Natural killer cell (primary cell): ENCODE data around the gene ZFHX3. TPM values are rescaled to one million over a fixed set of nuclear protein-coding genes. Genes with fewer than 3 reads are reported as not detected.

ENCODE experiments used
- ATAC-seq, 3 donors: fragments of 150-1000 bp in 2 of 3; fragments of 200-7000 bp in 1 of 3; cut with Tn5 transposase; 1 replicate in 1 of 3; 2 replicates in 2 of 3; pipeline ENCODE4 v1.10.0; 2021; ENCODE audit warnings: mild to moderate bottlenecking in 2 of 3, moderate library complexity in 2 of 3
- DNase-seq, 2 donors: peaks; one replicate each; pipeline versions ENCODE4 v3.0.0 to v3.0.0-alpha.2; 2013 to 2021; ENCODE audit warnings: mixed read lengths in 1 of 2
- H3K27ac ChIP-seq: one replicate; pipeline ENCODE4 v1.5.1; 2013; ENCODE audit warnings: mild to moderate bottlenecking, low read length
- H3K27me3 ChIP-seq: one replicate; pipeline ENCODE4 v1.6.1; 2013; ENCODE audit warnings: low read length; ENCODE audit not compliant: control insufficient read depth, insufficient read depth
- H3K36me3 ChIP-seq: one replicate; pipeline ENCODE4 v1.6.1; 2013; ENCODE audit warnings: low read length; ENCODE audit not compliant: control insufficient read depth, insufficient read depth
- H3K4me1 ChIP-seq: one replicate; pipeline ENCODE4 v1.6.1; 2013; ENCODE audit warnings: low read length; ENCODE audit not compliant: control insufficient read depth, insufficient read depth
- H3K4me3 ChIP-seq: one replicate; pipeline ENCODE4 v1.5.1; 2013; ENCODE audit warnings: low read length
- H3K9me3 ChIP-seq: one replicate; pipeline ENCODE4 v1.6.1; 2013; ENCODE audit warnings: low read length; ENCODE audit not compliant: control insufficient read depth, insufficient read depth
- H3K27ac Mint-ChIP-seq, 2 donors: one replicate each; pipeline ENCODE4 v1.8.0; 2022; ENCODE audit warnings: mild to moderate bottlenecking in 2 of 2, mixed read lengths in 2 of 2, moderate library complexity in 1 of 2
- H3K27me3 Mint-ChIP-seq, 2 donors: one replicate each; pipeline ENCODE4 v1.8.0; 2022; ENCODE audit warnings: low read depth in 2 of 2, mixed read lengths in 2 of 2
- H3K36me3 Mint-ChIP-seq: one replicate; pipeline ENCODE4 v1.8.0; 2022; ENCODE audit warnings: mixed read lengths
- H3K4me1 Mint-ChIP-seq, 2 donors: one replicate each; pipeline ENCODE4 v1.8.0; 2022; ENCODE audit warnings: mixed read lengths in 2 of 2
- H3K4me3 Mint-ChIP-seq: one replicate; pipeline ENCODE4 v1.8.0; 2022; ENCODE audit warnings: mild to moderate bottlenecking, moderate library complexity, mixed read lengths
- H3K9me3 Mint-ChIP-seq, 2 donors: one replicate each; pipeline ENCODE4 v1.8.0; 2022; ENCODE audit warnings: mixed read lengths in 2 of 2
- WGBS: methylation state at CpG from one replicate; pipeline ENCODE4 v1.1.7; 2013; ENCODE audit warnings: missing lambda C conversion rate; ENCODE audit not compliant: insufficient coverage; 5-methylcytosine and 5-hydroxymethylcytosine counted together
- intact Hi-C: fragments of 100-400 bp; cut with micrococcal nuclease; formaldehyde crosslinking; loops from one replicate; pipeline ENCODE4 v1.14.2; 2022
- total RNA-seq, 4 donors: library from RNA; stranded (reverse); fragments of 120-200 nt in 1 of 4; gene quantifications; one replicate each; pipeline versions ENCODE4 v1.2.3 to v1.2.4, GENCODE V29; 2013 to 2022
- TF ChIP-seq, protein P1 (sequence below): fragments of 200-600 bp; IDR thresholded peaks from one replicate; pipeline ENCODE4 v1.8.0; 2022; ENCODE audit warnings: antibody characterized with exemption

The ZFHX3 gene
- total RNA-seq, 3 donors from 2014 or later (not counting 1 experiment from before 2014, with no cell fraction given) = 5.8 to 7.8 (median 7.5) TPM

DNA sequence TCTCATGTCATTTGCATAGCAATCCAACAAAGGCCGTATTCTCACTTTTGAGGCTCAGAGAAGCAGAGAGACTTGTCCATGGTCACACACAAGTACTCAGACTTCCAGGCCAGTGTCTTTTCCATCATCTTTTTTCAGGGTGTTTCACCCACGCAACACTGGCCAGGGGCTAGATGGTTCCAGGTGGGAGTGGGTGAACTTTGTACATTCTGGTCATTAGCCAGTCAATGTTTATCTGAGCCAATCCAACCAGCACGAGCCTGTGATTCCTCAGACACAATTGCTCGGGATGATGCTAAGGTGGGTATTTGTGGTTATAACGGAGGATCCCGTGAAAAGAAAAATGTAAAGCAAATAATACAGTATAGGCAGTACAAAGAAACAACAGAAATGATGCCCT is 56.3 kb downstream of the ZFHX3 start:
- H3K4me3 ChIP-seq = no peak overlapping the region
- no peak overlapping the region for H3K27ac ChIP-seq
- Mint-ChIP-seq H3K9me3 (no peaks in the 10 kb centered on the region), H3K36me3 (no peaks in the 10 kb centered on the region), H3K27me3 (no peaks in the 10 kb centered on the region), H3K4me3 (no peak overlapping the region), H3K4me1 (peaks cover 0 to 21% of the 10 kb centered on the region in 2 donors), H3K27ac (no peak overlapping the region)
- no peak for ATAC-seq
- no peaks in the 10 kb centered on the region for H3K9me3 ChIP-seq
- no peak for DNase-seq
- 97% methylated on average over 6 of the region's 6 CpGs for WGBS
- TF ChIP-seq, protein P1, sequence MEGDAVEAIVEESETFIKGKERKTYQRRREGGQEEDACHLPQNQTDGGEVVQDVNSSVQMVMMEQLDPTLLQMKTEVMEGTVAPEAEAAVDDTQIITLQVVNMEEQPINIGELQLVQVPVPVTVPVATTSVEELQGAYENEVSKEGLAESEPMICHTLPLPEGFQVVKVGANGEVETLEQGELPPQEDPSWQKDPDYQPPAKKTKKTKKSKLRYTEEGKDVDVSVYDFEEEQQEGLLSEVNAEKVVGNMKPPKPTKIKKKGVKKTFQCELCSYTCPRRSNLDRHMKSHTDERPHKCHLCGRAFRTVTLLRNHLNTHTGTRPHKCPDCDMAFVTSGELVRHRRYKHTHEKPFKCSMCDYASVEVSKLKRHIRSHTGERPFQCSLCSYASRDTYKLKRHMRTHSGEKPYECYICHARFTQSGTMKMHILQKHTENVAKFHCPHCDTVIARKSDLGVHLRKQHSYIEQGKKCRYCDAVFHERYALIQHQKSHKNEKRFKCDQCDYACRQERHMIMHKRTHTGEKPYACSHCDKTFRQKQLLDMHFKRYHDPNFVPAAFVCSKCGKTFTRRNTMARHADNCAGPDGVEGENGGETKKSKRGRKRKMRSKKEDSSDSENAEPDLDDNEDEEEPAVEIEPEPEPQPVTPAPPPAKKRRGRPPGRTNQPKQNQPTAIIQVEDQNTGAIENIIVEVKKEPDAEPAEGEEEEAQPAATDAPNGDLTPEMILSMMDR = no peak
- no peaks in the 10 kb centered on the region for H3K27me3 ChIP-seq
- intact Hi-C loops = no loop called here
- H3K36me3 ChIP-seq = no peaks in the 10 kb centered on the region
- H3K4me1 ChIP-seq = peaks cover 4% of the 10 kb centered on the region

DNA sequence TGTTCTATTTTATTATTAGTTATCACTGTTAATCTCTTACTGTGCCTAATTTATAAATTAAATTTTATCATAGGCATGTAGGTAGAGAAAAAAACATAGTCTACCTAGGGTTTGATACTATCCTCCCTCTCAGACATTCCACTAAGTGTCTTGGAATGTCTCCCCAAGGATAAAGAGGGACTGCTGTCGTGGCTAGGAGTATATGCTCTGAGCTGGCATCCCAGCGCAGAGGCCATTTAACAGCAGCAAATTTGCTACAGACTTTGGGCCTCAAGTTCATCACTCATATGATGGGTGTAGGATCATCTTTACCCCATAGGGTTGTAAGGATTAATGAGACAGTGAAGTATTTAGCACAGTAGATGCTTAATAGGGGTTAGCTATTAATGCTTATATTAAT is 56.7 kb downstream of the ZFHX3 start:
- Mint-ChIP-seq H3K27ac (no peak overlapping the region), H3K4me3 (no peak overlapping the region), H3K4me1 (peaks cover 0 to 21% of the 10 kb centered on the region in 2 donors), H3K9me3 (no peaks in the 10 kb centered on the region), H3K36me3 (no peaks in the 10 kb centered on the region), H3K27me3 (no peaks in the 10 kb centered on the region)
- ATAC-seq = no peak
- no peak for DNase-seq
- no peaks in the 10 kb centered on the region for H3K36me3 ChIP-seq
- WGBS = 90% methylated on average over 2 of the region's 2 CpGs
- TF ChIP-seq, protein P1 = no peak
- intact Hi-C loops = no loop called here
- H3K4me1 ChIP-seq = peaks cover 4% of the 10 kb centered on the region
- no peak overlapping the region for H3K4me3 ChIP-seq
- H3K9me3 ChIP-seq = no peaks in the 10 kb centered on the region
- no peaks in the 10 kb centered on the region for H3K27me3 ChIP-seq
- no peak overlapping the region for H3K27ac ChIP-seq

DNA sequence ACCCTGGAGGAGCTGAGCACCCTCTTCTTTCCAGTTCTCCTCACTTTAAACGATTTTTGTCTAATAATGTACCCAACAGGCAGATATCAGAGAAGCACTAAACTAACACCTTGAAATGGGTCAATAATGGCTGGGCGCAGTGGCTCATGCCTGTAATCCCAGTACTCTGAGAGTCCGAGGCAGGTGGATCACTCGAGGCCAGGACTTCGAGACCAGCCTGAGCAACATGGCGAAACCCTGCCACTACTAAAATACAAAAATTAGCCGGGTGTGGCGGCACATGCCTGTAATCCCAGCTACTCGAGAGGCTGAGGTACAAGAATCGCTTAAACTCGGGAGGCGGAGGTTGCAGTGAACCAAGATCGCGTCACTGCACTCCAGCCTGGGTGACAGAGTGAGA is 57.4 kb downstream of the ZFHX3 start:
- H3K36me3 ChIP-seq = no peaks in the 10 kb centered on the region
- 87% methylated on average over 14 of the region's 14 CpGs for WGBS
- no peaks in the 10 kb centered on the region for H3K9me3 Mint-ChIP-seq
- peaks cover 4% of the 10 kb centered on the region for H3K4me1 ChIP-seq
- intact Hi-C loops = no loop called here
- no peaks in the 10 kb centered on the region for H3K27me3 Mint-ChIP-seq
- no peak for ATAC-seq
- no peak overlapping the region for H3K27ac Mint-ChIP-seq
- H3K4me1 Mint-ChIP-seq = peaks cover 0 to 21% of the 10 kb centered on the region in 2 donors
- H3K4me3 Mint-ChIP-seq = no peak overlapping the region
- no peak overlapping the region for H3K4me3 ChIP-seq
- DNase-seq = no peak
- TF ChIP-seq, protein P1 = no peak
- H3K27ac ChIP-seq = no peak overlapping the region
- H3K9me3 ChIP-seq = no peaks in the 10 kb centered on the region
- no peaks in the 10 kb centered on the region for H3K27me3 ChIP-seq
- H3K36me3 Mint-ChIP-seq = no peaks in the 10 kb centered on the region
